SK-N-SH (cell line): ENCODE measurements around the gene CDH4.

ENCODE experiments used
- EP300 ChIP-seq, 2 experiments: IDR thresholded peaks; 2 replicates each; pipeline versions ENCODE4 v1.4.0 to v1.6.1; 2012; ENCODE audit warnings: borderline replicate concordance in 1 of 2, low read depth in 1 of 2, low read length in 1 of 2
- EZH2phosphoT487 ChIP-seq: fragments of 200-600 bp; sonication (generic); IDR thresholded peaks from 2 replicates; pipeline ENCODE4 v1.6.1; 2017; ENCODE audit warnings: low read depth, mixed run types, mild to moderate bottlenecking, antibody characterized with exemption, moderate library complexity, borderline replicate concordance
- FOXM1 ChIP-seq: IDR thresholded peaks from 2 replicates; pipeline ENCODE4 v1.4.0; 2012; ENCODE audit warnings: low read depth, mild to moderate bottlenecking
- GABPA ChIP-seq: IDR thresholded peaks from 2 replicates; pipeline ENCODE4 v1.4.0; 2012; ENCODE audit warnings: low read depth, mild to moderate bottlenecking
- POLR2AphosphoS5 ChIP-seq: IDR thresholded peaks from 2 replicates; pipeline ENCODE4 v1.6.1; 2012; ENCODE audit warnings: low read depth, low read length
- RCOR1 ChIP-seq: fragments of 150-350 bp; IDR thresholded peaks from 2 replicates; pipeline ENCODE4 v1.6.1; 2017; ENCODE audit warnings: antibody characterized with exemption, low read length
- SIN3A ChIP-seq: IDR thresholded peaks from 2 replicates; pipeline ENCODE4 v1.6.1; 2012; ENCODE audit warnings: low read depth, mild to moderate bottlenecking, low read length, moderate library complexity, borderline replicate concordance
- TF ChIP-seq, protein P1 (sequence below): fragments of 200-600 bp; sonication (generic); IDR thresholded peaks from 2 replicates; pipeline ENCODE4 v1.6.1; 2017; ENCODE audit warnings: antibody characterized with exemption, mild to moderate bottlenecking, moderate library complexity

DNA sequence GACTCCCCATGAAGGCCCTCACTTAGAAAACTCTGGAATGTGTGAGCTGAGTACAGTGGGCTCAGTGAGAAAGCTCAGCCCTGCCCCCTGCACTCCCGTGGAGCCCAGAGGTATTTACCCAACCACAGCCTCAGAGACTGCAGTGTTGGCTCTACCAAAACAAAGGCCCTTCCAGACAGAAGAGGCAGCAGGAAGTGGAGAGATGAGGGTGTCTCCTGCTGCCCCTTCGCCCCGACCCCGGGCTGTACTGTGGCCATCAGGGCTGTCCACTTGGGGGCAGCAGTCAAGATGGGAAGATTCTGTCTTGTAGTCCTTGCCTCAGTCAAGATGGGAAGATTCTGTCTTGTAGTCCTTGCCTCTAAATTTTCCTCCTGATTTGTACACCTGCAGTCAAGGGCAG lies 472.3 kb downstream of the CDH4 start:
- TF ChIP-seq, protein P1, sequence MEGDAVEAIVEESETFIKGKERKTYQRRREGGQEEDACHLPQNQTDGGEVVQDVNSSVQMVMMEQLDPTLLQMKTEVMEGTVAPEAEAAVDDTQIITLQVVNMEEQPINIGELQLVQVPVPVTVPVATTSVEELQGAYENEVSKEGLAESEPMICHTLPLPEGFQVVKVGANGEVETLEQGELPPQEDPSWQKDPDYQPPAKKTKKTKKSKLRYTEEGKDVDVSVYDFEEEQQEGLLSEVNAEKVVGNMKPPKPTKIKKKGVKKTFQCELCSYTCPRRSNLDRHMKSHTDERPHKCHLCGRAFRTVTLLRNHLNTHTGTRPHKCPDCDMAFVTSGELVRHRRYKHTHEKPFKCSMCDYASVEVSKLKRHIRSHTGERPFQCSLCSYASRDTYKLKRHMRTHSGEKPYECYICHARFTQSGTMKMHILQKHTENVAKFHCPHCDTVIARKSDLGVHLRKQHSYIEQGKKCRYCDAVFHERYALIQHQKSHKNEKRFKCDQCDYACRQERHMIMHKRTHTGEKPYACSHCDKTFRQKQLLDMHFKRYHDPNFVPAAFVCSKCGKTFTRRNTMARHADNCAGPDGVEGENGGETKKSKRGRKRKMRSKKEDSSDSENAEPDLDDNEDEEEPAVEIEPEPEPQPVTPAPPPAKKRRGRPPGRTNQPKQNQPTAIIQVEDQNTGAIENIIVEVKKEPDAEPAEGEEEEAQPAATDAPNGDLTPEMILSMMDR: no peak
- no peak for TF ChIP-seq GABPA
- no peak for TF ChIP-seq FOXM1
- no peak for TF ChIP-seq SIN3A
- TF ChIP-seq EP300 (IDR thresholded peaks at IDR 0.05; ENCODE audit: borderline replicate concordance in 1 of 2, low read depth in 1 of 2, low read length in 1 of 2): no peak
- TF ChIP-seq RCOR1: no peak
- TF ChIP-seq EZH2phosphoT487: no peak
- TF ChIP-seq POLR2AphosphoS5: no peak
